NCI-H2227 treated with DMSO at 0.1 percent for 48 hours (cell line): ENCODE results near the gene KCND2.

Experiments
- DNase-seq: peaks from one replicate; lab custom pipeline; 2025; lab: John Stamatoyannopoulos, UW

The KCND2 gene

GRCh38 chr7:120311028-120311788 is 38.2 kb downstream of the KCND2 start:
- no peak for DNase-seq

- DNase-seq = no peak
These were observed 47.4 kb downstream of the KCND2 start for GRCh38 chr7:120320218-120320961.

GRCh38 chr7:120327054-120327453 is 54.1 kb downstream of the KCND2 start:
- no peak for DNase-seq

GRCh38 chr7:120332433-120332832 is 59.5 kb downstream of the KCND2 start:
- no peak for DNase-seq

GRCh38 chr7:120334475-120334874 is 61.5 kb downstream of the KCND2 start:
- DNase-seq = no peak

GRCh38 chr7:120337308-120337907 is 64.4 kb downstream of the KCND2 start:
- DNase-seq = no peak

- DNase-seq = no peak
These were observed 71.3 kb downstream of the KCND2 start for GRCh38 chr7:120344276-120344675.

- DNase-seq = no peak
These were observed 80.2 kb downstream of the KCND2 start for GRCh38 chr7:120353171-120353570.

GRCh38 chr7:120360918-120361317 is 87.9 kb downstream of the KCND2 start:
- DNase-seq = no peak

GRCh38 chr7:120363414-120363813 is 90.4 kb downstream of the KCND2 start:
- DNase-seq = no peak

GRCh38 chr7:120370954-120371353 is 98.0 kb downstream of the KCND2 start:
- DNase-seq = no peak

- no peak for DNase-seq
These were observed 100.2 kb downstream of the KCND2 start for GRCh38 chr7:120373174-120373573.

- no peak for DNase-seq
These were observed 121.6 kb downstream of the KCND2 start for GRCh38 chr7:120394595-120394994.

GRCh38 chr7:120395526-120396019 is 122.6 kb downstream of the KCND2 start:
- DNase-seq = no peak

- no peak for DNase-seq
These were observed 125.5 kb downstream of the KCND2 start for GRCh38 chr7:120398284-120399000.

GRCh38 chr7:120400806-120401455 is 128.0 kb downstream of the KCND2 start:
- no peak for DNase-seq

- DNase-seq = no peak
These were observed 129.2 kb downstream of the KCND2 start for GRCh38 chr7:120402079-120402767.

- no peak for DNase-seq
These were observed 129.8 kb downstream of the KCND2 start for GRCh38 chr7:120402801-120403200.

- no peak for DNase-seq
These were observed 131.1 kb downstream of the KCND2 start for GRCh38 chr7:120404042-120404441.

GRCh38 chr7:120405652-120406051 is 132.7 kb downstream of the KCND2 start:
- DNase-seq = no peak

GRCh38 chr7:120407010-120407409 is 134.0 kb downstream of the KCND2 start:
- no peak for DNase-seq
